Prostate gland (tissue), 2 donors: Measurements from ENCODE around the gene FBXW2.

Experiments used
- POLR2A ChIP-seq: fragments of 450-650 bp; IDR thresholded peaks from one replicate; pipeline ENCODE4 v1.6.1; 2016; ENCODE audit warnings: antibody characterized with exemption, mild to moderate bottlenecking
- TF ChIP-seq, protein P1 (sequence below), 4 experiments: fragments of 200-600 bp in 2 of 4; fragments of 450-650 bp in 2 of 4; sonication (generic) in 2 of 4; IDR thresholded peaks; 1 replicate in 3 of 4; 2 replicates in 1 of 4; pipeline ENCODE4 v1.5.1; 2016 to 2019; ENCODE audit warnings: antibody characterized with exemption in 4 of 4, mild to moderate bottlenecking in 2 of 4, moderate library complexity in 2 of 4

GRCh38 chr9:120725907-120726306 lies 67.3 kb downstream of the FBXW2 start:
- TF ChIP-seq, protein P1, sequence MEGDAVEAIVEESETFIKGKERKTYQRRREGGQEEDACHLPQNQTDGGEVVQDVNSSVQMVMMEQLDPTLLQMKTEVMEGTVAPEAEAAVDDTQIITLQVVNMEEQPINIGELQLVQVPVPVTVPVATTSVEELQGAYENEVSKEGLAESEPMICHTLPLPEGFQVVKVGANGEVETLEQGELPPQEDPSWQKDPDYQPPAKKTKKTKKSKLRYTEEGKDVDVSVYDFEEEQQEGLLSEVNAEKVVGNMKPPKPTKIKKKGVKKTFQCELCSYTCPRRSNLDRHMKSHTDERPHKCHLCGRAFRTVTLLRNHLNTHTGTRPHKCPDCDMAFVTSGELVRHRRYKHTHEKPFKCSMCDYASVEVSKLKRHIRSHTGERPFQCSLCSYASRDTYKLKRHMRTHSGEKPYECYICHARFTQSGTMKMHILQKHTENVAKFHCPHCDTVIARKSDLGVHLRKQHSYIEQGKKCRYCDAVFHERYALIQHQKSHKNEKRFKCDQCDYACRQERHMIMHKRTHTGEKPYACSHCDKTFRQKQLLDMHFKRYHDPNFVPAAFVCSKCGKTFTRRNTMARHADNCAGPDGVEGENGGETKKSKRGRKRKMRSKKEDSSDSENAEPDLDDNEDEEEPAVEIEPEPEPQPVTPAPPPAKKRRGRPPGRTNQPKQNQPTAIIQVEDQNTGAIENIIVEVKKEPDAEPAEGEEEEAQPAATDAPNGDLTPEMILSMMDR (IDR thresholded peaks at IDR 0.05), result no peak
- TF ChIP-seq POLR2A, result no peak
